A172 (cell line): Measurements from ENCODE around the gene GPR4. TPM values are rescaled to one million over a fixed set of nuclear protein-coding genes. Genes with fewer than 3 reads are reported as not detected.
"Not testable (repeated sequence)": the region's sequence is repeated elsewhere in the genome, so short reads cannot be mapped to it uniquely, and the experiment has no call there.

Experiments used
- DNase-seq: peaks from one replicate; pipeline ENCODE4 v3.0.0-alpha.2; 2015; ENCODE audit warnings: low spot score
- total RNA-seq: library from RNA; depleted of rRNA; stranded (reverse); fragments of >200 nt; shearing (Covaris generic); gene quantifications from 2 replicates; pipeline ENCODE4 v1.2.3, GENCODE V29; 2014; rRNA removed

Gene GPR4
- total RNA-seq: not detected in 2 replicates

- no peak for DNase-seq
These were observed at the start of gene GPR4 for GRCh38 chr19:45601524-45602374. TSS of gene GPR4 (minus strand) at chr19:45602212. CDS start at chr19:45591866, 10,346 bp downstream.

- DNase-seq: no peak
These were observed 48.7 kb upstream of the GPR4 start for GRCh38 chr19:45650722-45651121.

GRCh38 chr19:45646345-45646698 lies 44.3 kb upstream of the GPR4 start:
- DNase-seq: no peak

GRCh38 chr19:45645631-45646344 lies 43.8 kb upstream of the GPR4 start:
- DNase-seq: peak; percentile 71

GRCh38 chr19:45645068-45645630 lies 43.1 kb upstream of the GPR4 start:
- no peak for DNase-seq

GRCh38 chr19:45643927-45644771 lies 42.1 kb upstream of the GPR4 start:
- DNase-seq: no peak

- peak; percentile 50 for DNase-seq
These were observed 41.3 kb upstream of the GPR4 start for GRCh38 chr19:45643024-45643926.

GRCh38 chr19:45641274-45642105 lies 39.5 kb upstream of the GPR4 start:
- peak; percentile 83 for DNase-seq

GRCh38 chr19:45640849-45641273 lies 38.8 kb upstream of the GPR4 start:
- no peak for DNase-seq

GRCh38 chr19:45638930-45639729 lies 37.1 kb upstream of the GPR4 start, which contains the start of gene EML2:
TSS of gene EML2 (minus strand) at chr19:45639397. CDS start at chr19:45639376, 21 bp downstream.
- no peak for DNase-seq

- no peak for DNase-seq
These were observed 36.1 kb upstream of the GPR4 start for GRCh38 chr19:45637890-45638667.

- no peak for DNase-seq
These were observed 34.9 kb upstream of the GPR4 start for GRCh38 chr19:45636902-45637301.

- no peak for DNase-seq
These were observed 34.3 kb upstream of the GPR4 start for GRCh38 chr19:45636275-45636674.

GRCh38 chr19:45632468-45633196 lies 30.6 kb upstream of the GPR4 start:
- DNase-seq: peak; percentile 81

- DNase-seq: peak; percentile 88
These were observed 28.5 kb upstream of the GPR4 start for GRCh38 chr19:45630463-45630862.

GRCh38 chr19:45629704-45630103 lies 27.7 kb upstream of the GPR4 start:
- no peak for DNase-seq

- DNase-seq: not testable (repeated sequence)
These were observed 26.2 kb upstream of the GPR4 start for GRCh38 chr19:45628219-45628618.
